GM18861 (cell line): ENCODE data around the gene LIX1L.
A peak's percentile ranks its signal among the peaks of the same experiment; 100 is the strongest.

ENCODE experiments used
- ATAC-seq: cut with Tn5 transposase; IDR thresholded peaks from one replicate; pipeline ENCODE4 v1.9.1; 2021; ENCODE audit not compliant: unreplicated experiment

Gene LIX1L

DNA sequence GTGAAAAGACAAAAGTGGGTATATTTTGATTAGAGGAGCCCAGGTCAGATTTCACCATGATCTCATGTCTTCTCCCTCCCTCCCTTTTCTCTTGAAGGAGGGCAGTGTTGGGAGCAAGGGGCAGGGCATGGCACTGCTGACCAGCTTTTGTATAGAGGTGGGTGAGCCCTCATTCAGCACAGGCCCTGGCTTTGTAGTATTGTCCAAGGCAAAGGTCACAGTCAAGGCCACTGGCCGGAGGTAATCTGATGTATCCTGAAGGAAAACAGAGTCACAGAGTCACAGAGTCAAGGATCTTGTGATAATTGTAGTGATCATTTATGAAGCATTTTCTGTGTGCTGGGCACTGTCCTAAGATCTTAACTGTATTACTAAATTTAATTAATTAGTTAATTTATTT, 59.8 kb downstream of the LIX1L start:
- no peak for ATAC-seq

DNA sequence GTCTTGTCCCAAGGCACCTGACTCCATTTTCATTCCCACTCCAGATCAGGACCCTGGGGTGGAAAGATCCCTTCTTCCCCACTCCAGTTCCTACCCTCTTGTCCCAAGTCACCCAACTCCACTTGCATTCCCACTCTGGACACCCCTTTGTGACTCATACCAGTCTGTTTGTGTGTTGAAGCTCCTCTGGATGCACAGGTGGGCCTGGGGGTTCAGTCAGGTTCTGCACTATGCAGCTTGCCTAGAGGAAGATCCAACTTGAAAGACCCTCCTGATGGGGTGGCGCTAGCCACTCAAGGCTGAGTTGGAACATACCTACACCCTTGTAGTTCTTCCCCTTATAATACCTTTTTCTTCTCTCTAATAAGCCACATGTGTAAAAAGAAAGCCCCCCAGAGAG, 62.3 kb downstream of the LIX1L start:
- ATAC-seq, result no peak

DNA sequence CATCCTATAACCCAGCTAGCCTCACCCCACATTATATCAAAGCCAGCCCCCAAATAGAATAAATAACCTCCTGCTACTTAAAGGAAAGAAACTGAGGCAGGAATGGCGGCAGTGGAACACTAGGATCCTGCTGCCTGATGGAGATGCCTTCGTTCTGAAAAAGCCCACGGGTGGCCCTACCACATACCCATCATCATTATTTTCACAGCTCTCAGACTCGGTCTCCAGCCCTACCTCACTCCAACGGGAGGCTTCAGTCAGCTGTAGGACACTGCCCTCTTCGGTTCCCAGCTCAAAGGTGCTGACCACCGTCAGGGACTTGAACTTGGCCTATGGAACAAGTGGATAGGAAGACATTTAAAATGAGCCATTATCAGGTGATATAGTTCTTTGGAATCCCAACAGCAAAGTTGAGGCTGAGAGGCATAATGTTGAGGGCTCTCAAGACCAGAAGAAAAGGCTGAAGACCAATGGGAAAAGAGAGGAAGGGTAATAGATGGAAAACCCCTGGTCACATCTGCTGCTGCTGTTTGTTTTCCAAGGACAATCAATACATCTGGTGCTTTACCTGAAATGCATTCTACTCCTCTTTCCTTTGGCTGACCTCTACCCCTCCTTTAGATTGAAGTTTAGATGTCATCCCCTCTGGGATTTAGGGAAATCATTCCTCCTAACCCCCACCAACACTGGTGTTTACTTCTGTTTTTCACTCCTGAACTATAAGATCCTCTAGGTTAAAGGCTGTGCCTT, 64.3 kb downstream of the LIX1L start:
- ATAC-seq, result no peak

DNA sequence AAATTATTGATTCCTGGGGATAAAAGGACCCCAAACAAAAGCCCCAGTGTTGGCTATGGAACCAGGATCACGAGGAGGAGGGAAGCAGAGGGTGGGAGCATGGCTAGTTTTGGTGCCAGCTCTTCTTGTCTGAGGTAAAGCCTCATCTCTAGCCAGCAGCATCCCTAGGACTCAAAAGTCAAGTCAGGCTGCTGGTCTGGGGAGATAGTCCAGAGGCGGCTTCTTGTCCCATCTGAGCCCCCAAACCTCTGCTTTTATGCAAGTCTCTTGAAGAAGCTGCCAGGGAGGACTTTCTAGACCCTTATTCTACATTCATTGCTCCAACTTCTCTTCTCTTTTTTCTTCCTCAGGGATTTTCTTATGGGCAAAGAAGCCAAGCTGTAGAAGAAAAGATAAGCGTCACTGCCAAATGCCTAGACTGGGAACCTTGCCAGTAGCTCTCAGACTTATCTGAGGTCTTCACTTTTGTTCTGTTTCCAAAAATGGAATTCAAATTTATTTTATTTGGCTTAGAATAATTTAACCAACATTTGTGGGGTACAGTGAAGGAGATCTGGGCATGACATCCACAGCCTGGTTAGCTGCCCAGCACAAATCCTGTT, 65.2 kb downstream of the LIX1L start:
- ATAC-seq, result no peak

DNA sequence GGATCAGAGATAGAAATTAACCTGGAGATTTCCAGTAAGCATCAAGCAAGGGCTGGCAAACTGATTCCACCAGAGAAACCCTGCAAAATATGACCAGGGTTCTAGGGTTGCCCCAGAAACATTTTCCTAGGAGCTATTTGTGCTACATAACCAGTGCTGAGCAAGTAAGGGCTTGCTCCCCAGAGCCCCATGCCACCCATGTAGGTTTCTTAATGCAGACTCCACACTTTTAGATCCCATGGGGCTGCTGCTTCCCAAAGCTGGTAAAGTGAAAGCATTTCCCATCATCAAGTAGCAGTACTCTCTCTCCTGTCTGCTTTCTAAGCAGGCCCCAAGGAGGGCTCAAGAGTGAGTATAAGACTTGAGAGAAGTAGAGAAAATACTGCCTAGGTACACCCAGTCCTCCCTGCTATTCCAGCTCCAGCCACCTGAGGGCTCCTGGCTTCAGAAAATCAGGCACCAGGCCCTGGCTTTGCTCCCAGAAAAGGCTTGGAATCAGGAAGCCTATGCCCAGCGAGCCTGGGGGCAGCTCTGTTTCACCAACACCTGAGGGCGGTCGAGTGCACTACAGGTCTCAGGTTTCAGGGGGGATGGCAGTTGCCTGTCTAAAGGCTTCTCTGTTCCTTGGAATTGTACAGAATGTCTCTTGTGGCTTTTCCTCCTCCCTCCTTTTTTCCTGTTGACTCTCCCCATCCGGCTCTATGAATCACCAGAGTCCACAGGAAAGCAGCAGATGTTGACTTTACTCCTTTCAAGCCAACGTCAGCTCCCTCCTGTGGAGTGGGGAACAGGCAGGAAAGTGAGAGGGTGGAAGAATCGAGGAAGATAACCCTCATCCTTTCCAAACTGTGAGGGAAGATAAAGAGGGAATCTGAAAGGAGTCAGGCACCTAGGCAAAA, 66.0 kb downstream of the LIX1L start:
- no peak for ATAC-seq

DNA sequence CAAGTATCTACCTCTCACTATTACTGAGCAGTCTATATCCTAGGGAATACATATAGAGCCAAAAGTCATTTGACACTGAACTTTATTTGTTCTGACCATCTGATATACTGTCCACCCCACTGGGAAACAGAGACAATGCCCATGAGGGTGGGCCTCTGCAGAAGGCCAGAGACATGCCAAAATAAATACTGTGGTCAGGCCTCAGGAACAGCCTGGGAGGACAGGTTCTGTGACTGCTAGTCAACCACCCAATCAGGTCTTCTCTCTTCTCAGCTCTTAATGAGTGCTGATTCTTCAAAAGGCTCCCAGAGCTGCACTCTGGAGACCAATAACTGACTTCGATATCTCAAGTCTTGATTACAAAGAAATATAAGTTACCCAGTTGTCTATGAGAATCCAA, 66.7 kb downstream of the LIX1L start:
- ATAC-seq, result no peak

DNA sequence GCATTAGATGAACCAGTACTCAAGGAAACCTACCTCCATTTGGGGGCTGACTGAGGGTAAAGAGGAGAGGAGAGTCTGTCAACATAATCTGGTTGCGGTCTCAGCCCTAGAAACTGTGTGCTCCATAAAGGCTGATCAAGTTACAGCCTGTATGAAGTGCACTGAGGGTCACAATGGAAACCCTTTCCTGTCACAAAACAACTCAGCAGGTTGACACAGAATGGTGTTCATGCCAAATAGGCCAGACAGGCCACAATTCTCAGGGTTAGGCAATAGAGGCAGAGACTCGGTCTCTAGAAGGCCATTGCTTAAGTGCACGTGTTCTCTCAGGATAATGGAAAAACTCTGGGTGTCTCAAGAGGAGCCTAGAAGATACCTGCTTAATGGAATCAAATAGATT, 68.1 kb downstream of the LIX1L start:
- ATAC-seq, result no peak

DNA sequence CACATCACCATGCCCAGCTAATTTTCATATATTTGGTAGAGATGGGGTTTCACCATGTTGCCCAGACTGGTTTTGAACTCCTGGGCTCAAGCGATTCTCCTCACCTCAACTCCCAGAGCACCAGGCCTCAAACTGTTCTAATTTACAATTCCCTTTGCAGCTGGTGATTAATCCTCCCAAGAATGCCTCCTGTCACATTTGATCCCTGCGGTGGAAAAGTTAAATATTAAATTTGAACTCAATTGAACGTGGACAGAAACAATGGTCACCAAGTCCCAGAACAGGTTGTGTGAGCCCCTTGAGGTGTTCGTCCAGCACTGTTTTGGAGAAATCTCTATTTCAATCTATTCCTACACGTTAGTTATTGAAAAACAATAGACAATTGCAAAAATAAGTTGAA, 70.2 kb downstream of the LIX1L start:
- no peak for ATAC-seq

DNA sequence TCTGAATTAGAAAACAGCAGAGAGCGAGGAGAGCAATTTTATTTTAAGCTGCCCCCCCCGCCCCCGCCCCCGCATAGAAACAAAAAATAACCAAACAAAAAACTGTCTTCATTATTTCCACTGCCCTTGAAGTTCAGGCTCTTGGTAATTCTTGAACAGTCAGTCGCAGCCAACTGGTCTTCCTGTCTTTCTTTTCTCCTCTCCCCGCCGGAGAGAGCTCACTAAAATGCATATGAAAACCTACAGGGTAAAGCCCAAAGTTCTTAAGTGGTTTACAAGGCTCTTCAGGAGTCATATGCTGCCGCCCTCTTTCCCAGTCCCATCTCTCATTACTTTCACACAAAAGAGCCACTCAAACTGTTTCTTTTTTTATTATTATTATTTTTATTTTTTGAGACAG, 71.0 kb downstream of the LIX1L start:
- ATAC-seq, result no peak

DNA sequence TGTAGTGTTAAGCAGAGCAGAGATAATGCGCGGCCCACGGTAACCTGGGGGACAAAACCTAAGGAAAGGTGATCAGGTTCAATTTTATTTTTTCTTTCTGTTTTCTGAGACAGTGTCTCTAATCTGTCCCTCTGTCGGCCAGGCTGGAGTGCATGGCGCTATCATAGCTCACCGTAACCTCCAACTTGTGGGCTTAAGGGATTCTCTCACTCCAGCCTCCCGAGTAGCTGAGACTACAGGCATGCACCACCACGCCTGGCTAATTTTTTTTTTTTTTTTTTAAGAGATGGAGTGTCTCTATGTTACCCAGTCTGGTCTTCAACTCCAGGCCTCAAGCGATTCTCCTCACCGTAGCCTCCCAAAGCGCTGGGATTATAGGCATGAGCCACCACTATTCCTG, 71.4 kb downstream of the LIX1L start:
- no peak for ATAC-seq

DNA sequence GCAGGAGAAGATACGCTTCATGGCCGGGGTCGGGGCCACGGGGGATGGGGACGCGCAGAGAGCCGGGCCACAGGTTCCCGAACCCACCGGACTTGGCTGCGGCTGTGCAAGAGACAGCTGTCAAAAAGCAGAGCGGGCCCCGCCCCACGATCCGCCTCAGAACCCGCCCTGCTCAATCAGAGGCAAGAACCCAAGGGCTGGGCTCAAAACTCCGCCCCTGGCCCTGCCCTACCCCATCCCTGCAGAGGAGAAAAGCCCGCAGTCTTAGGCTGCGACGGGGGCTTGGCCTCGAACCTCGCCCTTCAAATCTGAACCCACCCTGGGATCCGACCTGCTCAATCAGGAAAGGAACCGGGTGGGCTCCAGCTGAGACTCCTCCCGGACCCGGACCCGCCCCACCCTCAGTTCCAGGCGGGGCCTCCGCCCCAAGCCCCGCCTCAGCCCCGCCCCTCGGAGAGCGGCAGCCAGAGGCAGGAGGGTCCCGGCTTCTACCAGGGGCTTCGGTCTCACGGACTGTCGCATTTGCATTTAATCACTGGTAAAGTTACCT, 72.0 kb downstream of the LIX1L start, which contains the start of gene ANKRD35:
Gene ANKRD35, minus strand, starts transcription at position 129 of the 550 bp plus-strand sequence. Its CDS starts 108 bp downstream, at position 21.
- ATAC-seq, result peak; percentile 93

DNA sequence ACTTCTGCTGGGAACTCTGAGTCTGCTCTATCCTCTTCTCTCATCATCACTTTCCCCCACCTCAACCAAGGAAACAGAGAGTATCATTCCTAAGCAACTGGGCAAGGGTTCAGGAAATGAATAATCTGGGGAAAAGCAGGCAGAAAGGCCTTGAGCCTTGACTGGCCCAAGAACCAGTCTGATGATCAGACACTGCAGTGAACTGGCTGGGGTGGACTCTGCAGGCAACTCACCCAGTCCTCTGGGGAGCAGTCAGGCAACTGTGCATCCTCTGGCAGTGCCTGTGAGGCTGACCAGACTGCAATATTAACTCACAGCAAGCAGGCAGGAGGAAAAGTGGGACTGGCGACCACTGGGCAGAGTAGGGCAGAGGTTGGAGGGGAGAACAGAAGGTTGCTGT, 73.1 kb downstream of the LIX1L start:
- ATAC-seq, result no peak
